Prostate gland (tissue), 2 donors: ENCODE data around the gene TAC4. TPM values are rescaled to one million over a fixed set of nuclear protein-coding genes. Genes with fewer than 3 reads are reported as not detected.

ENCODE experiments used
- DNase-seq: peaks from one replicate; pipeline ENCODE4 v3.0.0-alpha.2; 2019; ENCODE audit warnings: low spot score
- H3K27ac ChIP-seq, 2 donors: fragments of 200-600 bp; sonication (generic); 2 replicates each; pipeline ENCODE4 v1.5.1; 2017 to 2019
- H3K27me3 ChIP-seq: fragments of 200-600 bp; sonication (generic); replicated peaks from 2 replicates; pipeline ENCODE4 v1.5.1; 2019; ENCODE audit not compliant: insufficient read depth
- H3K36me3 ChIP-seq, 2 donors: fragments of 200-600 bp; sonication (generic); 1 replicate in 1 of 2; 2 replicates in 1 of 2; pipeline versions ENCODE4 v1.5.1 to v1.8.1; 2017 to 2019
- H3K4me1 ChIP-seq: fragments of 200-600 bp; sonication (generic); replicated peaks from 2 replicates; pipeline ENCODE4 v1.5.1; 2019
- H3K4me3 ChIP-seq, 2 donors: fragments of 200-600 bp; sonication (generic); 2 replicates each; pipeline ENCODE4 v1.5.1; 2017 to 2019
- H3K9me3 ChIP-seq: fragments of 200-600 bp; sonication (generic); 2 replicates; pipeline ENCODE4 v1.5.1; 2017
- CTCF ChIP-seq, 4 experiments: fragments of 200-600 bp in 2 of 4; fragments of 450-650 bp in 2 of 4; sonication (generic) in 2 of 4; IDR thresholded peaks; 1 replicate in 3 of 4; 2 replicates in 1 of 4; pipeline ENCODE4 v1.5.1; 2016 to 2019; ENCODE audit warnings: antibody characterized with exemption in 4 of 4, mild to moderate bottlenecking in 2 of 4, moderate library complexity in 2 of 4
- POLR2A ChIP-seq: fragments of 450-650 bp; IDR thresholded peaks from one replicate; pipeline ENCODE4 v1.6.1; 2016; ENCODE audit warnings: antibody characterized with exemption, mild to moderate bottlenecking
- POLR2AphosphoS5 ChIP-seq: sonication (generic); formaldehyde crosslinking; IDR thresholded peaks from one replicate; pipeline ENCODE4 v1.6.1; 2017; ENCODE audit warnings: antibody characterized with exemption
- WGBS: methylation state at CpG from one replicate; pipeline ENCODE4 v1.1.5; 2018; 5-methylcytosine and 5-hydroxymethylcytosine counted together
- intact Hi-C: fragments of 100-400 bp; cut with DNase I; formaldehyde crosslinking; loops from one replicate; pipeline ENCODE4 v1.14.2; 2022
- total RNA-seq, 2 donors: library from RNA; depleted of rRNA; stranded (reverse); fragments of >200 nt; gene quantifications; one replicate each; pipeline ENCODE4 v1.1.0, GENCODE V29; 2016

TAC4 gene
- total RNA-seq, 2 donors from 2014 or later, result not detected

- TF ChIP-seq CTCF (IDR thresholded peaks at IDR 0.05), result no peak
- TF ChIP-seq POLR2A, result no peak
- 92% methylated on average over 8 of the region's 8 CpGs for WGBS
- H3K27me3 ChIP-seq, result no peaks in the 10 kb centered on the region
- no peak for DNase-seq
- H3K27ac ChIP-seq, result no peak overlapping the region
- peaks cover 0 to 26% of the 10 kb centered on the region in 2 donors for H3K36me3 ChIP-seq
- H3K4me3 ChIP-seq, result no peak overlapping the region
- no peaks in the 10 kb centered on the region for H3K4me1 ChIP-seq
- H3K9me3 ChIP-seq, result no peaks in the 10 kb centered on the region
- intact Hi-C loops, result no loop called here
Observed at GRCh38 chr17:49798182-49798581, 49.7 kb downstream of the TAC4 start.

GRCh38 chr17:49795372-49795771 is 52.5 kb downstream of the TAC4 start:
- intact Hi-C loops, result no loop called here
- H3K27me3 ChIP-seq, result no peaks in the 10 kb centered on the region
- H3K9me3 ChIP-seq, result no peaks in the 10 kb centered on the region
- H3K27ac ChIP-seq, result no peak overlapping the region
- H3K36me3 ChIP-seq, result peaks cover 0 to 17% of the 10 kb centered on the region in 2 donors
- TF ChIP-seq POLR2A, result no peak
- TF ChIP-seq POLR2AphosphoS5, result no peak
- TF ChIP-seq CTCF (IDR thresholded peaks at IDR 0.05), result no peak
- no peak overlapping the region for H3K4me3 ChIP-seq
- 87% methylated on average over 5 of the region's 5 CpGs for WGBS
- peaks cover 1% of the 10 kb centered on the region for H3K4me1 ChIP-seq
- no peak for DNase-seq

- TF ChIP-seq POLR2A (no peak), POLR2AphosphoS5 (no peak), CTCF (IDR thresholded peaks at IDR 0.05) (no peak)
- WGBS, result 94% methylated on average over 3 of the region's 3 CpGs
- Histone ChIP-seq H3K4me3 (no peak overlapping the region), H3K27ac (no peak overlapping the region), H3K36me3 (peaks cover 0 to 6% of the 10 kb centered on the region in 2 donors), H3K4me1 (peaks cover 6% of the 10 kb centered on the region), H3K27me3 (no peaks in the 10 kb centered on the region), H3K9me3 (no peaks in the 10 kb centered on the region)
- DNase-seq, result no peak
- intact Hi-C loops, result no loop called here
Observed at GRCh38 chr17:49793309-49793708, 54.6 kb downstream of the TAC4 start.

- intact Hi-C loops, result no loop called here
- TF ChIP-seq POLR2A (no peak), POLR2AphosphoS5 (no peak), CTCF (IDR thresholded peaks at IDR 0.05) (no peak)
- peaks cover 0 to 6% of the 10 kb centered on the region in 2 donors for H3K36me3 ChIP-seq
- H3K9me3 ChIP-seq, result no peaks in the 10 kb centered on the region
- WGBS, result 4% methylated on average over 17 of the region's 17 CpGs
- H3K4me1 ChIP-seq, result peaks cover 11% of the 10 kb centered on the region
- DNase-seq, result no peak
- peak overlapping the region; percentile 94 to 95 for H3K4me3 ChIP-seq
- H3K27ac ChIP-seq, result peak overlapping the region in 1 of 2 donors; percentile 100
- no peaks in the 10 kb centered on the region for H3K27me3 ChIP-seq
Observed at GRCh38 chr17:49789243-49789578, 58.7 kb downstream of the TAC4 start.

GRCh38 chr17:49788478-49789242 is 59.2 kb downstream of the TAC4 start, which contains the start of gene KAT7:
Gene KAT7 (plus strand): TSS chr17:49788681. CDS start chr17:49788835, 154 bp downstream.
- Histone ChIP-seq H3K27me3 (no peaks in the 10 kb centered on the region), H3K27ac (peak within 1 kb of the TSS; percentile 99 to 100), H3K4me1 (peaks cover 11% of the 10 kb centered on the region), H3K9me3 (no peaks in the 10 kb centered on the region), H3K36me3 (peaks cover 0 to 1% of the 10 kb centered on the region in 2 donors), H3K4me3 (peak within 1 kb of the TSS; percentile 94 to 95)
- intact Hi-C loops, result no loop called here
- TF ChIP-seq POLR2AphosphoS5, result peak; percentile 98
- peak; percentile 82 for TF ChIP-seq POLR2A
- TF ChIP-seq CTCF (IDR thresholded peaks at IDR 0.05), result peak; percentile 9 to 73 (median 38)
- under 1% methylated on average over 59 of the region's 59 CpGs for WGBS
- peak; percentile 100 for DNase-seq
